NT2/D1 (cell line): ENCODE results near the gene TMEM94.

Experiments
- SUZ12 ChIP-seq: IDR thresholded peaks from 2 replicates; pipeline ENCODE4 v1.6.1; 2011; ENCODE audit not compliant: insufficient read length, insufficient read depth; ENCODE audit errors: extremely low read depth
- YY1 ChIP-seq: IDR thresholded peaks from 2 replicates; pipeline ENCODE4 v1.6.1; 2011; ENCODE audit not compliant: insufficient read length, insufficient read depth
- ZNF274 ChIP-seq: IDR thresholded peaks from 2 replicates; pipeline ENCODE4 v1.6.1; 2011; ENCODE audit warnings: mild to moderate bottlenecking, low read depth, low read length

GRCh38 chr17:75490953-75491649, 34.7 kb downstream of the TMEM94 start:
- TF ChIP-seq ZNF274 (no peak), YY1 (no peak), SUZ12 (no peak)
